GM12891 (cell line): ENCODE measurements around the gene EEF1G.

Source experiments
- PAX5 ChIP-seq: IDR thresholded peaks from 2 replicates; pipeline ENCODE4 v1.6.1; 2011; ENCODE audit warnings: low read length, moderate library complexity, mild to moderate bottlenecking; ENCODE audit not compliant: insufficient read depth, severe bottlenecking
- POLR2A ChIP-seq: IDR thresholded peaks from 2 replicates; pipeline ENCODE4 v1.6.1; 2011; ENCODE audit warnings: low read depth, low read length, control low read depth
- POLR2AphosphoS5 ChIP-seq: IDR thresholded peaks from 2 replicates; pipeline ENCODE4 v1.6.1; 2011; ENCODE audit warnings: low read depth, low read length, control low read depth
- POU2F2 ChIP-seq: IDR thresholded peaks from 2 replicates; pipeline ENCODE4 v1.6.1; 2011; ENCODE audit warnings: low read depth, mild to moderate bottlenecking, control low read depth, low read length, moderate library complexity
- SPI1 ChIP-seq: IDR thresholded peaks from 2 replicates; pipeline ENCODE4 v1.6.1; 2011; ENCODE audit warnings: low read depth, low read length, control low read depth
- TAF1 ChIP-seq: IDR thresholded peaks from 2 replicates; pipeline ENCODE4 v1.6.1; 2011; ENCODE audit warnings: low read depth, low read length, control low read depth

GRCh38 chr11:62612366-62613290, 38.9 kb upstream of the EEF1G start, which contains the start of the genes EML3 and ROM1:
- TF ChIP-seq POLR2A (no peak; the same call in 1 of the 2 replicates), POLR2AphosphoS5 (no peak), PAX5 (no peak), SPI1 (no peak), TAF1 (no peak), POU2F2 (no peak)
